ENCODE data around the gene TRHDE.

The TRHDE gene

GRCh38 chr12:72444125-72444524, 172.0 kb downstream of the TRHDE start:
- no peak for DNase-seq (ENCODE audit: low read depth in 2 of 2)

GRCh38 chr12:72444566-72444965, 172.4 kb downstream of the TRHDE start:
- DNase-seq (ENCODE audit: low read depth in 2 of 2) = no peak

DNA sequence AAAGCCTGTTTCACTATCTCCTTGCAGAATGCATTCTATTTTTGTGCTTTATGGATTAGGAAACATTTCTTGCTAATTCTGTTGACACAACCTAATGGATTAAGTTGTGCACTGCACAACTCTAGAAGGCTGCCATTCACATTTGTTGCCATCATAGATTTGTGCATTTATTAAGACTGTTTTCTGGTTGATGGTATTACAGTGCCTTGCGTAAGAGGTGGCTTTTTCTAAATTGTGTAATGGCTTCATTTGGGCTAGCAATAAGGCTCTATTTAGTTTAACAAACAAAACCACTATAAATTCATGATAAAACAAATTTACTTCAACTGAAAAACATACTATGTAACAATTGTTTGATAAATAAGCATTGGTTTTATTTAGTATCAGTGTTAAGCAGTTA, 175.9 kb downstream of the TRHDE start:
- no peak for DNase-seq (ENCODE audit: low read depth in 2 of 2)

GRCh38 chr12:72448805-72449204, 176.6 kb downstream of the TRHDE start:
- DNase-seq (ENCODE audit: low read depth in 2 of 2) = no peak

DNA sequence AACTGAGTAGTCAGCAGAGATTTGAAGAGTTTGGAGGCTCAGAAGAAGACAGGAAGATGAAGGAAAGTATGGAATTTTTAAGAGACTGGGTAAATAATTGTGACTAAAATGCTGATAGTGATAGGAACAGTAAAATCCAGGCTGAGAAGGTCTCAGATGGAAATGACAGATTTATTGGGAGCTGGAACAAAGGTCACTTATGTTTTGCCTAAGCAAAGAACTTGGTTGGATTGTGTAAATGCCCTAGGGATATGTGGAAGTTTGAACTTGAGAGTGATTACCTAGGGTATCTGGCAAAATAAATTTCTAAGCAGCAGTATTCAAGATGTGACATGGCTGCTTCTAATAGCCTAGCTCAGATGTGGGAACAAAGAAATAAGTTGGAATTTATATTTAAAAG, 180.9 kb downstream of the TRHDE start:
- no peak for DNase-seq (ENCODE audit: low read depth in 2 of 2)

DNA sequence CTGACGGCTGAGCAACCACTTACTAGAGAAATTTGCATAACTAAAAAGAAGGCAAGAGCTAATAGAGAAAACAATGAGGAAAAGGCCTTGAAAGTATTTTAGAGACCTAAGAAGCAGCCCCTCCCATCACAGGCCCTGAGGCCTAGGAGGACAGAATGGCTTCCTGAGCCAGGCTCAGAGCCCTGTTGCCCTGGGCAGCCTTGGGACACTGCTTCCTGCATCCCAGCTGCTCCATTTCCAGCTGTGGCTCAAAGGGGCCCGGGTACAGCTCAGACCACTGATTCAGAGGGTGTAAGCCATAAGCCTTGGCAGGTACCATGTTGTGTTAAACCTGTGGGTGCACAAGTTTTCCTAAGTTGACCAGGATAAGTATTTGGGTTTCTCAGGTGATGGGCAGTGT, 181.4 kb downstream of the TRHDE start:
- DNase-seq (ENCODE audit: low read depth in 2 of 2) = no peak

GRCh38 chr12:72464471-72464870, 192.3 kb downstream of the TRHDE start:
- DNase-seq (ENCODE audit: low read depth in 2 of 2) = no peak

- no peak for DNase-seq (ENCODE audit: low read depth in 2 of 2)
These were observed 193.0 kb downstream of the TRHDE start for GRCh38 chr12:72465155-72465554.

DNA sequence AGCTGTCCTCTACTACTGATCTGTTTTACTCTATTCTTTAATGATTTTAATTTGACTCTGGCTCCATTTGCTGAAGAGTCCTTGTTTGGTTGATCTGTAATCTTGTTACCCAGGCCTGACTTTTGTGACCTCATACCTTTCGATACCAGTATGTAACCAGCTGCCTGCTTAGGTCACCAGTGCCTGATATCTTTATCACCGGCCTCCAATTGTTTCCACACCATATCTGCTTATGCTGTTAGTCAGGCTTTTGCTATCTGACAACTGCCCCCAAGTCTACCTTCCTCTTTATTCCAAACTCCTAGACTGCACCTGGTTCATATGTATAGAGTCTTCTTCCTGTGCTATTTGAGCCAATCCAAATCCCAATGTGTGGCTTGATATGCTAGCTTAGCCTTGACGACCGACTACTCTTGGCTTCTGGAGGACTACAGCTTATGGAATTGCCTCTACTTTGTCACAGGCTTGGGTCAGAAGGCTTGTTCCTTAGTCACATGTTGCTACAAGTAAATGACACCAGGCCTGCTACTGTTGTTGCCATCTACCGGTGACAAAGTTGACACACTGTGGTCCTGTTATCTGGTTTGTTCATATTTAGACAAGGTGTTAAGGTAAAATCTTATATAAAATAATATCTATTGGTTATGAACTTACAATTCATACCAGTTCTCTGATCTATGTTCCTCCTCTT, 193.9 kb downstream of the TRHDE start:
- DNase-seq (ENCODE audit: low read depth in 2 of 2) = no peak

- no peak for DNase-seq (ENCODE audit: low read depth in 2 of 2)
These were observed 195.8 kb downstream of the TRHDE start for GRCh38 chr12:72467985-72468384.

- no peak for DNase-seq (ENCODE audit: low read depth in 2 of 2)
These were observed 196.3 kb downstream of the TRHDE start for GRCh38 chr12:72468505-72468904.

GRCh38 chr12:72471806-72472205, 199.6 kb downstream of the TRHDE start:
- no peak for DNase-seq (ENCODE audit: low read depth in 2 of 2)

- no peak for DNase-seq (ENCODE audit: low read depth in 2 of 2)
These were observed 200.2 kb downstream of the TRHDE start for GRCh38 chr12:72472350-72472749.

DNA sequence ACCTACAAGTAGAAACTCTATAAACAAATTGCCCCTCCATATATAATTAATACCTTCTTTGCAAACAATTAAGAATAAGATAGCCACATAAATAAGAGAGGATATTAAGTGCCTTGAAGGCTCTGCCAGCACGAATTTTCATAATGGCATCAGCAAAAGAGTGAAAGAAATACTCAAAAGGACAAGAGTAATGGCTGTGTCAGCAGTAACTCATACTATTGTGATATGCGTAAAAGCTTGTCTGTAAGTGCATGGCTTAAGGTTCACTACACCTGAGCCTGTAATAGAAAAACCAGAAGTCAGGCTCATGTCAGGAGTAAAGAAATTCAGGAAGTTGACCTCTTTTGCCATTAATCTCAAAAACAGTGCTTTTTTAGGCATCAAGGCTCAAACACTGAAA, 204.1 kb downstream of the TRHDE start:
- no peak for DNase-seq (ENCODE audit: low read depth in 2 of 2)

DNA sequence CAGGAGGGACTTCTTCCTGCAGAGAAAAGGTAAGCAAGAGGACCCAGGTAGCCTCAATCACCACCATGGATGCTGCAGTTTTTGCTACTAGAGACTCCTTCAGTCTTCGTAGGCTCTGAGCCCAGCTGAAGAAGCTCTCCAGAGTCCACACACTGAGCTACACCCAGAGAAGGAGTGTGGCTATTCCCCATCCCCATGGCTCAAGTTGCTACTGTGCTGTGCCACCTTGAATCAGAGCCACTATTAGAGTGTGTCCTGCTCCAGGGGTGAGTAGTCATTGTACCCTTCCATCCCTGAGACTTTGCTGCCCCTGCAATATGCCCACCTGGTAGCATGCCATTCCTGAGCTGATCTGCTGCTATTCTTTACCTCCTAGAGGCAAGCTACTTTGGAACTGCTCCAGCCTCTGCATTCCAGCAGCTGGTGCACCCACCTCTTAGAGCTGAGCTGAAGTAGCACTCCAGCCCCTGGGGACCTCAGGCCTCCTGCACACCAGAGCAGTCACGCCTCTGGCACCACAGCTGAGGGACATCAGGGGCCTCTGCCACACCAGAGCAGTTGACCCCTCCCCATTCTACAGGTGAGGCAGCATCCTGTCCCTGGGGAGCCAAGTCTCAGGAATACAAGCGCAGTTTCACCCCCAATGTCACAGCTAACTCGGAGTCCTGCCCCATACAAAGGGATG, 213.0 kb downstream of the TRHDE start:
- DNase-seq (ENCODE audit: low read depth in 2 of 2) = no peak

- no peak for DNase-seq (ENCODE audit: low read depth in 2 of 2)
These were observed 219.3 kb downstream of the TRHDE start for GRCh38 chr12:72491426-72491825.

GRCh38 chr12:72493407-72493806, 221.2 kb downstream of the TRHDE start:
- no peak for DNase-seq (ENCODE audit: low read depth in 2 of 2)

DNA sequence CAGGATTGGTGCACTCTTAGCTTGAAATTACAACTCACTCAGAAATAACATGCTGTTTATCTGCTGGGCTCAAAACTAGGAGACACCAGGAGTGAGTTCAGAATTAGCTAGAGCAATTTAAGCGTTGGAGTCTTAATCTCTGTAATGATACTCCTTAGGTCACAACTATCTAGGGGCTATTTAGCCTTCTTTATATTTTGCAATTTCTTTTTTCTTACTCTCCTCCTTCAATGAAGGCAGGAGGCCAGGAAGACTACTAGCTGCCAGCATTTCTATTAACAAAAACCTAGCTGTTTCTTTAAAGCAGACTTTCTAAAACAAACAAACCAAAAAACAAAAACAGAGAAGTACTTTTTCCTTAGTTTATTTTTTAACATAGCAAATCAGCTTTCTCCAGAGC, 226.2 kb downstream of the TRHDE start:
- DNase-seq (ENCODE audit: low read depth in 2 of 2) = no peak

DNA sequence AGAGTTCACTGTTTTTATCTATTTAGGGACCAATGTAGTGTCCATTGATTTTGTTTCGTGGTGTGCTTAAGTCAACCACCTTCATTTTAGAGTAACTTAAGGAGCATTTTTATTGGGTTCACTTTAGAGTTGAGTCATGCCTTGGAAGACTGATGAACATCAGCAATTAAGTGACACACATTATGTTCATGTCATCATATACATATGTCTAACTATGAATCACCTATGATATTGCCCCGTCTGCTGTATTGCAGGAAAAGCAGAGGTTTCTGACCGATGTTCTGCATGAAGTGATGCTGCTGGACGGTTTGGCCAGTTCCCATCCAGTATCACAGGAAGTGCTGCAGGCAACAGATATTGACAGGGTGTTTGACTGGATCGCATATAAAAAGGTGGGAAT, 227.1 kb downstream of the TRHDE start:
- no peak for DNase-seq (ENCODE audit: low read depth in 2 of 2)

DNA sequence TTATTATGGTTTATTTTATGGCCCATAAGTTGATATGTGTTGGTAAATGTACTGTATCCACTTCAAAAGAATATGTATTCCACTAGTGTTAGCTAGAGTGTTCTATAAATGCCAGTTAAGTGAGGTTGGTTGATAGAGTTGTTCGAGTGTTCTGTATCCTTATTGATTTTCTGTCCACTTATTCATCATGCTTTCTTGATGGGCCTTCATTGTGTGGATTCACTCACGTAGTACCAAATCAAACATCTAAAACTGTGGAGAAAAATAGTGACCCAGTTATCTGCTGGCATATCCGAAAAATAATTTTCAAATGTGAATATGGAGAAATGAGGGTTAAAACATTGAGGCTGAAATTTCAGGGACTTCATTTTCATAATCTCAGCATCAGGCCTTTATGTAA, 230.4 kb downstream of the TRHDE start:
- DNase-seq (ENCODE audit: low read depth in 2 of 2) = no peak

DNA sequence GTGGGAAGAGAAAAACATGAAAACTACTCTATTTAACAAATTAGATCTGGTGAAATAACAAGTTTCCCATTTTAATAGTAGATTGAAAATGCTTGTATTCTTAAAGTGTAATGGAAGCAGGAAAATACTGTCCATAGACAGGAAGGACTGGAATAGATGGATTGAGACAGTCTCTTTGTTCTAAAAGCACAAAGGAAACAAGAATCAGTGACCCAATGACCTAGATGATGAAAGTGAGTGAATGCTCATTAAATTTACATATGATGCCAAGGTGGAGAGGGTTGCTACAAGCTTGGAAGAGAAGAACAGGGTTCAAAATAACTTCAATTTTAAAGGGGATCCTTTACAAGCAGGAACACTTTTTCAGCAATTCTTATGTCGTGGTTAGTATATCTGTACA, 233.1 kb downstream of the TRHDE start:
- no peak for DNase-seq (ENCODE audit: low read depth in 2 of 2)

DNA sequence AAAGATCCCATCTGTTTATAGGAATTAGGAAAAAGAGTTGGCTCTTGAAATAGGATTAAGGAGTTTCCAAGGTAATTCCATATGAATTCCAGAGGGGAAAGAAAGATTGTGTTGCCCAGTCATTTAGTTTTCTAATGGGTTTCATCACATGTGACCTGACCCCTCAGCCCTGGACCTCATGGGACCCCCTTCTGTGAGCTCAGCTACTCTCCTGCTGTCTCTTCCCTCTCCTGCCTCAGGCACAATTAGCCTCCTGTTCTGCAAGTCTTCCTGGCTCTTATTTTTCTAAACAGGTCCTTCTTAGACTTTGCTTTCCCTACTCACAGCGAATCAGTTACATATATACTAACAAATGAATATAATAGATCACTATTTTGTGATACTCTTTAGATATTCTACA, 237.7 kb downstream of the TRHDE start:
- DNase-seq (ENCODE audit: low read depth in 2 of 2) = no peak

GRCh38 chr12:72510772-72511171, 238.6 kb downstream of the TRHDE start:
- DNase-seq (ENCODE audit: low read depth in 2 of 2) = no peak

DNA sequence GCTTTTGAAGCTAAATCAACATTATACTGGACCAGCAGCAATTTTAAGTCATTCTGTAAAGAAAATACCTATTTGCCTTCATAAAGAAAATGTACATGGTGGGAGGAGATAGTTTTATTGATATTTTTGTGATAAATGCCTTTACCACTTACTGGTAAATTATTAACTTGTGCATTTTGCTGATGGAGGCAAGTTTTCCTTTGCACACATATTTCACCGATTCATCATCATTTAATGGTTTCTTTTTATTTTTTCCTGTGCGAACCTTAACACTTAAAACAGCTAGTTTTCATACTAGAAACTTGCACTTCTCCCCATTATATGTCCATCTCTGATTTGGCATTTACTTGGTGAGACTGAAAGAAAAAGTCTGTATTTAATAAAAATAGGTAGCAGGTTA, 239.3 kb downstream of the TRHDE start:
- DNase-seq (ENCODE audit: low read depth in 2 of 2) = no peak
